GM19328 (cell line): ENCODE results near the gene PANX2.
"Not testable (repeated sequence)": the region's sequence is repeated elsewhere in the genome, so short reads cannot be mapped to it uniquely, and the experiment has no call there.

Experiments used
- ATAC-seq: cut with Tn5 transposase; IDR thresholded peaks from one replicate; pipeline ENCODE4 v1.9.1; 2021; ENCODE audit warnings: mild to moderate bottlenecking, moderate library complexity; ENCODE audit not compliant: unreplicated experiment

Gene PANX2, protein sequence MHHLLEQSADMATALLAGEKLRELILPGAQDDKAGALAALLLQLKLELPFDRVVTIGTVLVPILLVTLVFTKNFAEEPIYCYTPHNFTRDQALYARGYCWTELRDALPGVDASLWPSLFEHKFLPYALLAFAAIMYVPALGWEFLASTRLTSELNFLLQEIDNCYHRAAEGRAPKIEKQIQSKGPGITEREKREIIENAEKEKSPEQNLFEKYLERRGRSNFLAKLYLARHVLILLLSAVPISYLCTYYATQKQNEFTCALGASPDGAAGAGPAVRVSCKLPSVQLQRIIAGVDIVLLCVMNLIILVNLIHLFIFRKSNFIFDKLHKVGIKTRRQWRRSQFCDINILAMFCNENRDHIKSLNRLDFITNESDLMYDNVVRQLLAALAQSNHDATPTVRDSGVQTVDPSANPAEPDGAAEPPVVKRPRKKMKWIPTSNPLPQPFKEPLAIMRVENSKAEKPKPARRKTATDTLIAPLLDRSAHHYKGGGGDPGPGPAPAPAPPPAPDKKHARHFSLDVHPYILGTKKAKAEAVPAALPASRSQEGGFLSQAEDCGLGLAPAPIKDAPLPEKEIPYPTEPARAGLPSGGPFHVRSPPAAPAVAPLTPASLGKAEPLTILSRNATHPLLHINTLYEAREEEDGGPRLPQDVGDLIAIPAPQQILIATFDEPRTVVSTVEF

DNA sequence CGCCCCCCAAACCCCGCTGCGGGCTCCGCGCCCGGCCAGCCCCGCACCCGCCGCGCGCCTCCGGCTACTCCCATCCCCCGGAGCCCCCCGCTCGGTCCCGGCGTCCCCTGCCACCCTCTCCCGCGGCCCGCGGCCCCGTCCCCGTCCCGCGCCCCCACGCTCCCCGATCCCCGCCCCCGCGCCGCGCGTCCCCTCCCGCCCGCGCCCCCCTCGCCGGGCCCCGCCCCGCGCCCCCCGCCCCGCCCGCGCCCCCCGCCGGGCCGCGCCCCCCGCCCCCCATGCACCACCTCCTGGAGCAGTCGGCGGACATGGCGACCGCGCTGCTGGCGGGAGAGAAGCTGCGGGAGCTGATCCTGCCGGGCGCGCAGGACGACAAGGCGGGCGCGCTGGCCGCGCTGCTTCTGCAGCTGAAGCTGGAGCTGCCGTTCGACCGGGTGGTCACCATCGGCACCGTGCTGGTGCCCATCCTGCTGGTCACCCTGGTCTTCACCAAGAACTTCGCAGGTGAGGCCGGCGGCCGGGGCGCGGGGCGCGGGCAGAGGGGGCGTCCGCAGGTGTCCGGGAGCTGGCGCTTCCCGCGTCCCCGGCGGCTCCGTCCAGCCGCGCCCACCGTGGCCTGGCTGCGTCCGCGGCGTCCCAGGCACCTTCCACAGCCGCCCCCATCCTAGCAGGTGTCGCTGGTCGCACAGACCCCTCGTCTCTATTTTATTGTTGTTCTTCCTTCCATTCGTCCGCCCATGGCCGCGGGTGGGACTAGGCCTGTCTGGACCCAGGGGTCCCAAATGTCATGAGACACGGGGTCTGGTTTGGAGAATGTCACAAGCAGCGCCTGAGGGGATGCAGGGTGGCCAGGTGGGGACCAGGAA is at the start of gene PANX2:
PANX2 (plus strand) TSS at position 279 of the 866 bp plus-strand sequence; CDS start at position 279, 0 bp downstream.
- no peak for ATAC-seq

DNA sequence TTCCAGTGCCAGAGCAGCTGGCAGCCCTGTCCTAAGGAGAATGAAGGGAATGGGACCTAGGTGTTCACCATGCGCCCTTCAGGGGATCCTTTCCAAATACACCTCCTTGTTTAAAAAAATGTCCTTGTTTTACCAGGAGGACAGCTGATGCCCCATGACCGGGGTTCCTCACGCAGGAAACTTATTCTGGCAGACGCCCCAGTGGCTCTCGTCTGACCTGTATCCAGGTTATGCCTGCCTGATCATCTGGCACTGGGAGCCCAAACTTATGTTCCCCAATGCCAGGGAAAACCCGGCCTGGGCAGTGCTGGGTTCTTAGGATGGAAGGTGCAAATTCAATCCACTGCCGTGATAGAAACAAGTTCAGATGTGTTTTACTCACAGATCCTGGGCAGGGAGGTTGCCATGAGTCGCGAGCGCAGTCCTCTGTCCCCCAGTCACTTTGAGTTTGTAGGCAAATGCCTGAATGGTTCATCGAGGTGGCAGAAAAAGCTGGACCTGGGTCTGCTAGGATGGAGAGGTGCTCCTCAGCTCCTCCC is 49.3 kb upstream of the PANX2 start:
- ATAC-seq = no peak

DNA sequence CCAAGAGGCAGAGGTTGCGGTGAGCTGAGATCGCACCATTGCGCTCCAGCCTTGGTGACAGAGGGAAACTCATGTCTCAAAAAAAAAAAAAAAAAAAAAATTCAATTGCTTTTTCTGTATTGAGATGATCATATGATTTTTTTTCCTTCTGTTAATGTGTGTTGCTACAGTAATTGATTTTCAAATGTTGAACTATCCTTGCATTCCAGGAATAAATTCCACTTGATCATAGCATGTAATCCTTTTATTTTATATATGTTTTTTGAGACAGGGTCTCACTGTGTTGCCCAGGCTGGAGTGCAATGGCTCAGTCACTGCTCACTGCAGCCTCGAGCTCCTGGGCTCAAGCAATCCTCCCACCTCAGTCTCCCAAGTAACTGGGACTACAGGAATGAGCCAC is 47.4 kb upstream of the PANX2 start:
- no peak for ATAC-seq

DNA sequence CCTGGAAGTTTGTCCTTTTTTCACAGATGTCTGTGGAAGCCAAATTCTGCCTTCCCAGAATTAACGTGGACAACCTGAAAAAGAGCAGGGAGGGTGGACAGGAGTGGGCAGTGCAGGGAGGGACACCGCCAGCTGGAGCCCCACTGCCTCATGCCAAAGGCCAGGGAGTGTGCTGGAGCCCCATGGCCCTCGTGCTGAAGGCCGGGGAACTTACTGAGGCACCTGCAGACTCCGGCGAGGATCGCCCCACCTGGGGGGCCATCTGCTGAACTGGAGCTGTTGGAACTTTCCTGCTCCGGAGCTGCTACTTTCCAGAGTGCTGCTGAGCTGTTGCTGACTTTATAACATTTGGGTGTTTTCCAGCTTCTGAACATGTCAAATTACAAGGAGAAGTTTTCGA is 45.5 kb upstream of the PANX2 start:
- ATAC-seq = no peak

DNA sequence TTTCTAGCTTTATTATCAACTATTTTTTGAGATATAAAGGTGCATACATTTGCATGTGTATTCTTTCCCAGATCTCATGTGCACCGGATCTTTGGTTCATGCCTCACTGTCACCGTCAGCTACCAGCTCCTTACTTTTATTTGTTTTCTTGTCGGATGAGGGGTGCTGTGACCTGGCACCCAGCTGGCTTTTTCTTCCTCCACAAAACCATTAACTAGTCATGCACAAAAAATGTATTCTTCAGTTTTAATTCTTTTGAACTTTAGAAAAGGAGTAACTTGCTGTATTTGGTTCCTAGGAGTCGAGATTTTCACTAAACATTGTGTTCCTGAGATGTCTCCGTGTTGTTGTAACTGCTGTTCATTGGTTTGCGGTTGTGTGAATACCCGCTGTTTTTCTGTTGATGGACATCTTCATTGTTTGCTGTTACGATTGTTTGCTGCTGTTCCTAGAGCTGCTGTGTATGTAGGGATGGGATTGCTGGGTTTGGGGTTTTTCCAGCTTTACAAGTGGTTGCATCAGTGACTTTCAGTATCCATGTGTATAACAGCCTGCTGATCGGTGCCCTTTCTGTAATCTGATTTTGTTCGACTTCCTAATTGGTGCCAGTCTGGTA is 41.3 kb upstream of the PANX2 start:
- ATAC-seq = no peak

DNA sequence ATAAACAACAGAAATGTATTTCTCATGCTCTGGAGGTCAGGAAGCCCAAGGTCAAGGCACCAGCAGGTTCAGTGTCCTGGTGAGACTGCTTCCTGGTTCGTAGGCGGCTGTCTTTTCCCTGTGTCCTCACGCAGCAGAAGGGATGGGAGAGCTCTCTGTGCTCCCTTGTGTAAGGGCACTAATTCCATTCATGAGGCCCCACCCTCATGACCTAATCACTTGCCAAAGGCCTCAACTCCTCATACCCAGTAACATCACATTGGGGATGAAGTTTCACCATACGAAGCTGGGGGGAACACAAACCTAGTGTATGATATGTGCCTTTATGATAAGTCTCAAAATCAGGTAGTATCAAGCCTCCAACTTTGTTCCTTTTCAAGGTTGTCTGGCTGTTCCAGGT is 38.6 kb upstream of the PANX2 start:
- no peak for ATAC-seq

DNA sequence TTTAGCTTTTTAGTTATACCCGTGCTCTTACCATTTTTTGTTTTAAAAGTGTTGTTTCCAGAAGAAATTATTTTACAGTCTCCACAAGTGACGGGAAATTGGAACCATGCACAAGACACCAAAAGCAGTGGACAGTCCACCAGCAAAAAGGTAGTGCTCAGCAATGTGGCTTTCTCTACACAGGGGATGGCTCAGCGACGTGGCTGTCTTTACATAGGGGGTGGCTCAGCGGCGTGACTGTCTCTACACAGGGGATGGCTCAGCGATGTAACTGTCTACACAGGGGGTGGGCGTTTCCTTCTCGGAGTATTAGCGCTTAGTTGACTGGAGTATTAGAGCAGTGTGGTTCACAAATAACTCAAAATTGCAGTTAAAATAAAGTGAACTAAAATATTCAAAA is 36.0 kb upstream of the PANX2 start:
- ATAC-seq = no peak

DNA sequence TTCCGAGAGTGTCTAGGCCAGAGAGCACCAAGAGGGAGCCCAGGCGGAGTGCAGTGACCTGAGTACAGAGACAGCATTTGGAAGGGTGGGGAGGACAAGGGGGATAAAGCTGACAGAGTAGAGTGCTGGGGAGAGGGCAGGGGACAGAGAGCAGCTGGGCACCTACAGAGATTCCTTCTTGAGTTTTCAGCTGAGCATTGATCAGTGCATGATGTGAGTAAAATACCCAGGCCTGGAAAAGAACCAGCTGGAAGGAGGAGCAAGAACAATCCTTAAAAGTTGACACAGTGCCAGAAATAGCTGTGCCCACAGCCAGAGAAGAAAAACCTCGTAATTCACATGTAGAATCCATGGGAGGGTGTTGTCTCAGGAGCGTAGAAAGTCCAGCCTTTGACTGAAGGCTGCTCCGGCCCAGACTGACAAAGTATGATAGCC is 33.9 kb upstream of the PANX2 start:
- ATAC-seq = no peak

DNA sequence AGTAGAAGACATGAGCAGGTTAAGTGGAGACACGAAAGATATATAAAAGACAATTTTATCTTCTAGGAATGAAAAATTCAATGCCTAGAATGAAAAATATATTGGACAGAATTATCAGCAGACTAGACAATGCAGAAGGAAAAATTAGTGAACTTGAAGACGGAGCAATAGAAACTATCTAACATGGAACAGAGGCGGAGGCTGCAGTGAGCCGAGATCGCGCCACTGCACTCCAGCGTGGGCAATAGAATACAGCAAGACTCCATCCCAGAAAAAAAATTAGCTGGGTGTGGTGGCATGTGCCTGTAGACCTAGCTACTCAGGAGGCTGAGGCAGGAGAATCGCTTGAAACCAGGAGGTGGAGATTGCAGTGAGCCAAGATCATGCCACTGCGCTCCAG is 33.3 kb upstream of the PANX2 start:
- ATAC-seq = not testable (repeated sequence)

DNA sequence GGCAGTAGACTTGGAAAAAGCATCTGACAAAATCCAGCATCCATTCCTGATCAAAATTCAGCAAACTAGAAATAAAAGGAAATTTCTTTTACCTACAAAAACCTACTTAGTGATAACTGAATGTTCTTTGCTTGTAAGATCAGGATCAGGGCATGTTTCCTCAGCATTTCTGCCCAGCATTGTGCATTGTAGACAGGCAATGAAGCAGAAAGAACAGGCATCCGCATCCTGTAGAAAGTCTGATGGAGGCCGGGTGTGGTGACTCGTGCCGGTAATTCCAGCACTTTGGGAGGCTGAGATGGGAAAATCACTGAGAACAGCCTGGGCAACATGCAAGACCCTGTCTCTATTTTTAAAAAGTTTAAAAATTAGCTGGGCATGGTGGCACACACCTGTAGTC is 32.5 kb upstream of the PANX2 start:
- ATAC-seq = no peak

DNA sequence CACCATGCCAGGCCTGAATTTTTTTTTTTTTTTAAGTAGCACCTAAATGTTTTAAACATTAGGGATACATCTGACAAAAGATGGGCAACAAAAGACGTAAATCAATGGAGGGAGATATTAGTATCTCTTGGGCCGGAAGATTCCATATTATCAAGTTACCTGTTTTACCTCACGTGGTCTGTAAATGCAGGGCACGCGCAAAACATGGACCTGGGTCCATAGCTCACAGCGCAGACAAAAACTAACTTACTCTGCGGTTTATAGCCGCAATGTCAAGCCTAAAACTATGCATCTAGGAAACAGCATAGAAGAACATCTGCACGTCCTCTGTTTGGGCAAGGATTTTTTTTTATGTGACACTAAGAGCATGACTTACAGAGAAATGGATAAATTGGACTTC is 31.5 kb upstream of the PANX2 start:
- ATAC-seq = no peak

DNA sequence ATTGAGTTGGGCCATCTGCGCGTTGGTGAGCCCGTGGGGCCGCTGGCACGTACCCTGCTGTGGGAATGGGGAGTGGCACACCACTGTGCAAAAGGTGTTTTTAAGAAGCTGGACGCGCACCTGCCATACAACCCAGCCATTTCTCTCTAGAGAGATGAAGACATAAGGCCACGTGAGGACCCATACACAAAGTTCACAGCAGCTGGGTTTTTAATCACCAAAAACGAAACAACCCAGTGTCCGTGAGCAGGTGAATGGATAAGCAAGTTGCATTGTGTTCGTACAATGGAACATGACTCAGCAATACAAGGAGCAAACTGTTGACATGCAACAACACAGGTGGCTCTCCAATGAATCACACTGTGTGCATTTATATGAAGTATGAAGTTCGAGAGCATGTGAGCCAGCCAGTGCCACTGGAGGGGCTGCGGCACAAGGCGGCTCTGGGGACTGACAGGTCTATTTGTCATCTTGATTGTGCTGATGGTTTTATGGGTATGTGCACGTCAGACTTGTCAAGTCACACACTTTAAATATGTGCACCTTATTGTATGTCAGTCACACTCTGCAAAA is 30.6 kb upstream of the PANX2 start:
- ATAC-seq = no peak

DNA sequence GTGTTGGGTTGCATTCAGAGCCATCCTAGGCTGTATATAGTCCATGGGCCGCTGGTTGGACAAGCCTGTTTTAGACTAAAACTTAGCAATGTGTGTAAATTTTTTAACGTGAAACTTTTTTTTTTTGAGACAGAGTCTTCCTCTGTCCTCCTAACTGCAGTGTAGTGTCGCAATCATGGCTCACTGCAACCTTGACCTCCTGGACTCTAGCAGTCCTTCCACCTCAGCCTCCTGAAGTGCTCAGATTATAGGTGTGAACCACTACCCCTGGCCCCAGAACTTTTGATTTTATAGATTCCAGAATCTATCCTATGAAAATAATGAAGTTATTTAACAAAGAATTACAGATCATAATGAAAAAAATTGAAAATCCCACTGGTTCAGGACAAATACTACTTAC is 29.9 kb upstream of the PANX2 start:
- no peak for ATAC-seq

DNA sequence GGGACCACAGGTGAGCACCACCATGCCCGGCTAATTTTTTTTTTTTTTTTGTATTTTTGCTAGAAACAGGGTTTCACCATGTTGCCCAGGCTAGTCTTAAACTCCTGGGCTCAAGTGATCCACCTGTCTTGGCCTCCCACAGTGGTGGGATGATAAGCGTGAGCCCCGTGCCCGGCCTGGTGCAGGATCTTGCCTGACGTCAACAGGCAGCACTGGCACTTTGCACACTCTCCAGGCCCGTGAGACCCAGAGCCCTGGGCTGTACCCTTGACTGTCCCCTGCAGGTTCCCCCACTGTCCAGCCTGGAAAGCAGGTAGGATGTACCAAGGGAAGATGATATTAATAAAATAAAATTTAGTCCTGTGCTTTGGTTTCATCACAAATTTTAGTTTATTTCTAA is 29.1 kb upstream of the PANX2 start:
- ATAC-seq = no peak

DNA sequence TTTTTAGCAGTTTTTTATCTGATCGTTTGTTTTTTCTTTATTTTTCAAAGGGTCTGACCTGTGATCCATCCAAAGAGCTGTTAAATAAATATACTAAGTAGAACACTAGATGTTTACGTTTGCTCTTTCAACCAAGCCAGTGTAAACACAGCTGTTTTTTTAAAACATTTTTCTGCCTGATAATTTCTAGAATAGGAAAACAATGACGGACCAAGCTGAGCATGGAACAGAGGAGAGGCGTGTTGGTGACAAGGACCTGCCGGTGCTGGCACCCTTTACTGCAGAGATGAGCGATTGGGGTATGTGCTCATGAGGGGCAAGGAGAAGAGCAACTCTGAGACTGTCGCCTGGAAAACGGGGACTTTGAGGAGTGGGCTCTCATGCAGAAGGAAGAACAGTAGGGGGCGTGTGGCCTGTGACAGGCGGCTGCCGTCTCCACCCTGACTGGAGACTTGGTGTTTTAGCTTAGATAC is 28.6 kb upstream of the PANX2 start:
- no peak for ATAC-seq

DNA sequence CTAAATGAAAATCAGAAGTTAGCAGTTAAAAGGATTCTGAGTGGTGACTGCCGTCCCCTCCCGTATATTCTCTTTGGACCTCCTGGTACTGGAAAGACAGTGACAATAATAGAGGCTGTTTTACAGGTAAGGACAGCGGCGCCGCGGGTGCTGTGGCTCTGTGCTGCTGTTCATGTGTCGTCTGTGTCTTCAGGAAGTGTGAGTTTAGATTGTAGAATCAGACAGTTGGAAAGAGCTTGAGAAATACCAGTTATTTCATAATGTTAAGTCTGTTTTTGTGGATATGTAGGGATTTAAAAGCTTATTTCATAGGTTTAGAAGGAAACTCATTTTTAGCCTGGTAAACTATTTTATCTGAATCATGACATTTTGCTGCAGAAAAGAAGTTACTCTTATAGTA is 27.4 kb upstream of the PANX2 start:
- ATAC-seq = no peak

DNA sequence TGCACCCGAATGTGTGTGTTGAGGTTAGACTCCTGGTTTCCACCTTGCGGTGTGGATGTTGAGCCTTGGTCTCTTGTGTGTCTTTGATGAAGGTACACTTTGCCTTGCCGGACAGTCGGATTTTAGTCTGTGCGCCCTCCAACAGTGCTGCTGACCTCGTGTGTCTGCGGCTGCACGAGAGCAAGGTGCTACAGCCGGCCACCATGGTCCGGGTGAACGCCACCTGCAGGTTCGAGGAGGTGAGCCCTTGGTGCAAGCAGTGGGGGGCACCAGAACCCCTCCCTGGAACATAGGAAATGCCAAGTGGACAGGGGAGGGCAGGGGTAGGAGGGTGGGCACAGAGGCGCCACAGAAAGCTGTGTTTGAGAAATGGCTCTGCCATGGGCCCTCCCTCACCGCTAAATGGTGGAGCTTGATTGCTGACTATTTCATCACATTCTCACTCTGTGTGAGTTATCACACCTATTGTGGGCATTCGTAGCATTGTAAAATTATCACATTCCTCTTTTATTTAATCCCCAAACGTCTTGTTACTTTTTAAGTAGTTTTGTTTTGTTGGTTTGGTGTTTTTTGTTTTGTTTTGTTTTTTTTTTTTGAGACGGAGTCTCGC is 26.4 kb upstream of the PANX2 start:
- no peak for ATAC-seq

DNA sequence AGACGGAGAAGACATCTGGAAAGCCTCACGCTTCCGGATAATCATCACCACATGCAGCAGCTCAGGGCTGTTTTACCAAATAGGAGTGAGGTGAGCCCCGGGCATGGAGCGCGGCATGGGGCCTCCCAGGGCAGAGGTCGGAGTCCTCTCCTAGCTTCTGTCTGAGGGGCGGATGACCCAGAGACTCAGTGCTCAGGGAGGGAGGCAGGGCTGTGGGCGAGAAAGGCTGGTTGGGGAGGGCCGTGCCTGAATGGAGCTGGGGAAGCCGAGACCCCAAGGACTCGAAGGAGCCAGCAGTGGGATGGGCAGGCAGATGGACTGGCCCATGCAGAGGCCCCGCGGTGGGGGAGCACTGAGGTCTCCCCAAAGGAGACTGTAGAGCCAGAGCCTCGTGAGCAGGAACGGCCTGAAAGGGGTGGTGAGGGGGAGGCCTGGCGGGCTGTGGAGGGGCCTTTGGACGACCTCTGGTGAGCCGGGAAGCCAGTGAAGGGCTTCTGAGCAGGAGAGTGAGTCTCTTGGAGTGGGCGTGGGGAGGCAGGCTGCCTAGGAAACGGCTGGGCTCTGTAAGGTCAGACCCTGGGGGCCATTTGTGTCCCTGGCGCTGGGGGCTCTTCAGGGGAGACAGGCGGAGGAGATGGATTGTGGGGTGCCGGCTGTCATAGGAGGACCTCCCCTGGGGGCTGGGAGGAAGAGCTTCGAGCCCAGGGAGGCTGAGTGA is 24.7 kb upstream of the PANX2 start:
- no peak for ATAC-seq
